Endothelial cell of umbilical vein (primary cell): ENCODE data around the gene ARHGEF11. TPM values are rescaled to one million over a fixed set of nuclear protein-coding genes. Genes with fewer than 3 reads are reported as not detected.

ENCODE experiments used
- BruUV-seq: library from RNA; stranded (reverse); fragments of 400-500 nt; replicated peaks from 2 replicates; lab custom pipeline; 2021; lab: Mats Ljungman, UMichigan
- CTCF ChIA-PET: fragments of 300-600, 350-600 bp; sonication (Branson Sonifier 250); formaldehyde crosslinking; loops from one replicate; lab custom pipeline; 2021; ENCODE audit warnings: antibody characterized with exemption, inconsistent platforms; lab: Charles Lee
- POLR2A ChIA-PET: fragments of 300-600, 350-600 bp; sonication (Branson Sonifier 250); formaldehyde crosslinking; loops from one replicate; lab custom pipeline; 2021; ENCODE audit warnings: antibody characterized with exemption, inconsistent platforms; lab: Charles Lee
- DNase-seq: peaks from one replicate; pipeline ENCODE4 v3.0.0-alpha.2; 2011; ENCODE audit warnings: low read depth, low spot score
- FAIRE-seq: peaks from 2 replicates; lab custom pipeline; 2011; peaks lifted over from hg19 to GRCh38; lab: Jason Lieb, UNC
- H2AFZ ChIP-seq: 2 replicates; pipeline ENCODE4 v1.6.0; 2012; ENCODE audit warnings: low read depth, low read length, control low read depth, inconsistent platforms
- H3K27ac ChIP-seq: 2 replicates; pipeline ENCODE4 v1.5.1; 2011; ENCODE audit warnings: low read depth, mild to moderate bottlenecking, control low read depth, low read length, moderate library complexity; ENCODE audit not compliant: insufficient read depth
- H3K27me3 ChIP-seq, 2 experiments: 2 replicates each; pipeline versions ENCODE4 v1.6.0 to v1.6.1; 2011; ENCODE audit warnings: low read length in 2 of 2, mixed read lengths in 1 of 2; ENCODE audit not compliant: control insufficient read depth in 2 of 2, insufficient read depth in 2 of 2
- H3K36me3 ChIP-seq, 2 experiments: 2 replicates in 1 of 2; 3 replicates in 1 of 2; pipeline ENCODE4 v1.5.1; 2011; ENCODE audit warnings: low read length in 2 of 2, mild to moderate bottlenecking in 1 of 2, moderate library complexity in 1 of 2; ENCODE audit not compliant: control insufficient read depth in 2 of 2, insufficient read depth in 2 of 2; ENCODE audit errors: extremely low read depth in 1 of 2
- H3K4me1 ChIP-seq: 3 replicates; pipeline ENCODE4 v1.5.1; 2011; ENCODE audit warnings: mild to moderate bottlenecking, low read length; ENCODE audit not compliant: control insufficient read depth, insufficient read depth; ENCODE audit errors: extremely low read depth
- H3K4me2 ChIP-seq: 2 replicates; pipeline ENCODE4 v1.6.1; 2011; ENCODE audit warnings: low read length, control low read depth, mixed read lengths; ENCODE audit not compliant: insufficient read depth
- H3K4me3 ChIP-seq, 3 experiments: fragments of 200-600 bp in 1 of 3; sonication (generic), shearing (Covaris generic) in 1 of 3; replicated peaks in 1 of 3; 2 replicates each; pipeline ENCODE4 v1.5.1; 2011 to 2016; ENCODE audit warnings: control low read depth in 3 of 3, low read length in 3 of 3, mild to moderate bottlenecking in 2 of 3, inconsistent platforms in 1 of 3, low read depth in 1 of 3, moderate library complexity in 1 of 3; ENCODE audit not compliant: insufficient read depth in 1 of 3
- H3K79me2 ChIP-seq: 2 replicates; pipeline ENCODE4 v1.6.0; 2012; ENCODE audit warnings: low read length, inconsistent platforms; ENCODE audit not compliant: control insufficient read depth, insufficient read depth
- H3K9ac ChIP-seq: replicated peaks from 2 replicates; pipeline ENCODE3; 2011; ENCODE audit warnings: low read length, control low read depth; ENCODE audit not compliant: insufficient read depth; ENCODE audit errors: extremely low read depth
- H3K9me1 ChIP-seq: replicated peaks from 3 replicates; pipeline ENCODE4 v1.6.0; 2011; ENCODE audit warnings: mild to moderate bottlenecking, low read length; ENCODE audit not compliant: control insufficient read depth, insufficient read depth; ENCODE audit errors: extremely low read depth
- H3K9me3 ChIP-seq: replicated peaks from 2 replicates; pipeline ENCODE4 v1.5.1; 2012; ENCODE audit warnings: low read length, inconsistent platforms; ENCODE audit not compliant: control insufficient read depth, insufficient read depth
- H4K20me1 ChIP-seq: replicated peaks from 2 replicates; pipeline ENCODE3; 2011; ENCODE audit warnings: mild to moderate bottlenecking, low read length; ENCODE audit not compliant: control insufficient read depth, insufficient read depth; ENCODE audit errors: extremely low read depth
- EZH2 ChIP-seq: IDR thresholded peaks from 2 replicates; pipeline ENCODE4 v1.6.1; 2012; ENCODE audit warnings: borderline replicate concordance, low read depth, mild to moderate bottlenecking, moderate library complexity, low read length, inconsistent platforms; ENCODE audit not compliant: severe bottlenecking
- FOS ChIP-seq: IDR thresholded peaks from 2 replicates; pipeline ENCODE4 v1.6.1; 2011; ENCODE audit warnings: mild to moderate bottlenecking, low read length, moderate library complexity, borderline replicate concordance; ENCODE audit not compliant: insufficient read depth
- GATA2 ChIP-seq: IDR thresholded peaks from 2 replicates; pipeline ENCODE4 v1.7.0; 2011; ENCODE audit warnings: low read depth, mild to moderate bottlenecking, moderate library complexity, mixed read lengths, low read length; ENCODE audit not compliant: insufficient read length, insufficient read depth
- JUN ChIP-seq: IDR thresholded peaks from 2 replicates; pipeline ENCODE4 v1.6.1; 2011; ENCODE audit warnings: borderline replicate concordance, low read depth; ENCODE audit not compliant: insufficient read length, insufficient read depth
- MYC ChIP-seq: IDR thresholded peaks from one replicate; pipeline ENCODE4 v1.6.1; 2011; ENCODE audit warnings: mild to moderate bottlenecking, low read depth, low read length
- POLR2A ChIP-seq: IDR thresholded peaks from 2 replicates; pipeline ENCODE4 v1.6.1; 2012; ENCODE audit warnings: low read depth, mild to moderate bottlenecking, control low read depth, low read length
- POLR2AphosphoS5 ChIP-seq: IDR thresholded peaks from 2 replicates; pipeline ENCODE4 v1.6.1; 2012; ENCODE audit warnings: low read depth, mild to moderate bottlenecking, control low read depth, low read length, moderate library complexity; ENCODE audit not compliant: insufficient read depth
- dilution Hi-C: fragments of 300-500 bp; cut with MboI; formaldehyde crosslinking; loops from one replicate; pipeline ENCODE4 v1.15.0; 2019; ENCODE audit warnings: low sequenced_read_pairs; ENCODE audit not compliant: extremely low pct_ligation_motif_present
- intact Hi-C: fragments of 100-400 bp; cut with micrococcal nuclease; formaldehyde crosslinking; loops from one replicate; pipeline ENCODE4 v1.10.0; 2022
- polyA plus RNA-seq, 4 experiments: library from polyadenylated mRNA; depleted of rRNA in 3 of 4; stranded (reverse) in 3 of 4; unstranded in 1 of 4; fragments of >200 nt; gene quantifications; 2 replicates each; pipeline versions ENCODE4 v1.2.1 to v1.2.3, GENCODE V29; 2011 to 2012; ENCODE audit warnings: missing spikeins in 1 of 4
- total RNA-seq: library from RNA; stranded (reverse); gene quantifications from 2 replicates; pipeline ENCODE4 v1.2.3, GENCODE V29; 2021
- TF ChIP-seq, protein P1 (sequence below): IDR thresholded peaks from 2 replicates; pipeline ENCODE4 v1.6.1; 2011; ENCODE audit not compliant: insufficient read depth, insufficient read length
- TF ChIP-seq, protein P2 (sequence below), 2 donors: IDR thresholded peaks; 1 replicate in 1 of 2; 2 replicates in 1 of 2; pipeline ENCODE4 v1.5.1; 2011; ENCODE audit warnings: low read length in 2 of 2, mild to moderate bottlenecking in 2 of 2, moderate library complexity in 2 of 2, control low read depth in 1 of 2, inconsistent platforms in 1 of 2, low read depth in 1 of 2; ENCODE audit not compliant: insufficient read depth in 1 of 2; ENCODE audit errors: extremely low read depth in 1 of 2

Gene ARHGEF11
- total and polyA plus RNA-seq, 2 donors (not counting 3 experiments of a cell fraction or from before 2014, with no cell fraction given), result 18.2 to 28.0 TPM

DNA sequence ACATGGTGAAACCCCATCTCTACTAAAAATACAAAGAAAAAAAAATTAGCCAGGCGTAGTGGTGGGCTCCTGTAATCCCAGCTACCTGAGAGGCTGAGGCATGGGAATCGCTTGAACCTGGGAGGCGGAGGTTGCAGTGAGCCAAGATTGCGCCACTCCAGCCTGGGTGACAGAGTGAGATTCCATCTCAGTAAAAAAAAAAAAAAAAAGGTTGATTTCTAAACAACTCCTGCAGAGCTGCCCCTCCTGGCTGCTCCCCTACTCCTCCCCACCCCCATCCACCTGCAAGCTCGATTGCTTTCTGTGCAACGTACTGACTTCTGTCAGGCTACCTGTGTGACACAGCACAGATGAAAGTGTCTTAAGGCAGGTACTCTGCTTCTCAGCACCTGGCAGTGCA, 40.8 kb upstream of the ARHGEF11 start:
- Histone ChIP-seq H3K79me2 (no peaks in the 10 kb centered on the region), H3K9me1 (no peaks in the 10 kb centered on the region), H4K20me1 (no peaks in the 10 kb centered on the region), H3K4me2 (no peak overlapping the region), H3K27me3 (peaks cover 2% of the 10 kb centered on the region in 2 experiments), H3K4me3 (no peak overlapping the region), H3K9ac (no peak overlapping the region), H3K9me3 (no peaks in the 10 kb centered on the region), H3K4me1 (no peaks in the 10 kb centered on the region), H2AFZ (no peak overlapping the region), H3K27ac (no peak overlapping the region), H3K36me3 (no peaks in the 10 kb centered on the region)
- BruUV-seq, result no TSS peak
- intact Hi-C loops, result no loop called here
- TF ChIP-seq MYC, result no peak
- no peak for TF ChIP-seq POLR2A
- no peak for TF ChIP-seq EZH2
- no peak for TF ChIP-seq POLR2AphosphoS5
- no peak for TF ChIP-seq GATA2
- TF ChIP-seq, protein P1, sequence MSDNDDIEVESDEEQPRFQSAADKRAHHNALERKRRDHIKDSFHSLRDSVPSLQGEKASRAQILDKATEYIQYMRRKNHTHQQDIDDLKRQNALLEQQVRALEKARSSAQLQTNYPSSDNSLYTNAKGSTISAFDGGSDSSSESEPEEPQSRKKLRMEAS, result no peak
- TF ChIP-seq, protein P2, sequence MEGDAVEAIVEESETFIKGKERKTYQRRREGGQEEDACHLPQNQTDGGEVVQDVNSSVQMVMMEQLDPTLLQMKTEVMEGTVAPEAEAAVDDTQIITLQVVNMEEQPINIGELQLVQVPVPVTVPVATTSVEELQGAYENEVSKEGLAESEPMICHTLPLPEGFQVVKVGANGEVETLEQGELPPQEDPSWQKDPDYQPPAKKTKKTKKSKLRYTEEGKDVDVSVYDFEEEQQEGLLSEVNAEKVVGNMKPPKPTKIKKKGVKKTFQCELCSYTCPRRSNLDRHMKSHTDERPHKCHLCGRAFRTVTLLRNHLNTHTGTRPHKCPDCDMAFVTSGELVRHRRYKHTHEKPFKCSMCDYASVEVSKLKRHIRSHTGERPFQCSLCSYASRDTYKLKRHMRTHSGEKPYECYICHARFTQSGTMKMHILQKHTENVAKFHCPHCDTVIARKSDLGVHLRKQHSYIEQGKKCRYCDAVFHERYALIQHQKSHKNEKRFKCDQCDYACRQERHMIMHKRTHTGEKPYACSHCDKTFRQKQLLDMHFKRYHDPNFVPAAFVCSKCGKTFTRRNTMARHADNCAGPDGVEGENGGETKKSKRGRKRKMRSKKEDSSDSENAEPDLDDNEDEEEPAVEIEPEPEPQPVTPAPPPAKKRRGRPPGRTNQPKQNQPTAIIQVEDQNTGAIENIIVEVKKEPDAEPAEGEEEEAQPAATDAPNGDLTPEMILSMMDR (IDR thresholded peaks at IDR 0.05; ENCODE audit: extremely low read depth in 1 of 2, insufficient read depth in 1 of 2, low read depth in 1 of 2, low read length in 2 of 2), result no peak
- TF ChIP-seq FOS, result no peak
- TF ChIP-seq JUN, result no peak
- ChIA-PET POLR2A (no interaction called here), CTCF (interaction anchor here (1.0 kb wide), 1 partner anchor 12 kb away, joined by 4 read pairs; no protein-coding TSS in a partner anchor)
- no peak for DNase-seq
- FAIRE-seq, result no peak
- dilution Hi-C loops, result no loop called here
